Gastrocnemius medialis (tissue), 4 donors: ENCODE measurements around the gene SHC2. TPM values are rescaled to one million over a fixed set of nuclear protein-coding genes. Genes with fewer than 3 reads are reported as not detected.

Experiments
- ATAC-seq, 2 donors: fragments of 150-250 bp; one replicate each; pipeline ENCODE4 v1.9.1; 2016
- DNase-seq, 2 donors: peaks; one replicate each; pipeline ENCODE4 v3.0.0-alpha.2; 2019
- H3K27ac ChIP-seq, 4 donors: fragments of 200-600 bp; sonication (generic); 1 replicate in 1 of 4; 2 replicates in 3 of 4; pipeline ENCODE4 v1.5.1; 2016 to 2018; ENCODE audit warnings: mild to moderate bottlenecking in 2 of 4, moderate library complexity in 1 of 4
- H3K27me3 ChIP-seq, 3 donors: fragments of 200-600 bp; sonication (generic) in 2 of 3; 1 replicate in 1 of 3; 2 replicates in 2 of 3; pipeline versions ENCODE4 v1.5.1 to v1.6.0; 2016 to 2019; ENCODE audit warnings: mild to moderate bottlenecking in 1 of 3, moderate library complexity in 1 of 3
- H3K36me3 ChIP-seq, 2 donors: fragments of 200-600 bp; sonication (generic) in 1 of 2; one replicate each; pipeline ENCODE4 v1.5.1; 2017 to 2018
- H3K4me1 ChIP-seq, 2 donors: fragments of 200-600 bp; sonication (generic) in 1 of 2; one replicate each; pipeline ENCODE4 v1.5.1; 2016 to 2017; ENCODE audit warnings: mild to moderate bottlenecking in 2 of 2
- H3K4me3 ChIP-seq, 4 donors: fragments of 200-600 bp; sonication (generic) in 3 of 4; 1 replicate in 1 of 4; 2 replicates in 3 of 4; pipeline ENCODE4 v1.5.1; 2016 to 2019; ENCODE audit warnings: mild to moderate bottlenecking in 2 of 4
- H3K9me3 ChIP-seq, 3 donors: fragments of 200-600 bp; sonication (generic) in 2 of 3; 1 replicate in 1 of 3; 2 replicates in 2 of 3; pipeline ENCODE4 v1.5.1; 2016 to 2019
- POLR2A ChIP-seq, 2 donors: fragments of 450-650 bp; IDR thresholded peaks; one replicate each; pipeline ENCODE4 v1.6.1; 2017; ENCODE audit warnings: antibody characterized with exemption in 2 of 2, mild to moderate bottlenecking in 2 of 2, moderate library complexity in 2 of 2
- in situ Hi-C, 4 donors: fragments of 200-750 bp; cut with MboI; loops; one replicate each; pipeline versions ENCODE4 v1.15.0 to v1.8.0; 2017; ENCODE audit warnings: low sequenced_read_pairs in 4 of 4
- intact Hi-C: fragments of 100-400 bp; cut with DNase I; formaldehyde crosslinking; loops from one replicate; pipeline ENCODE4 v1.15.1; 2023; ENCODE audit warnings: low total_unique reads
- total RNA-seq, 4 donors: library from RNA; depleted of rRNA; stranded (reverse); fragments of >200 nt; gene quantifications; one replicate each; pipeline versions ENCODE4 v1.1.0 to v1.2.3, GENCODE V29; 2016
- TF ChIP-seq, protein P1 (sequence below), 5 experiments: fragments of 450-650 bp in 3 of 5; fragments of 200-600 bp in 2 of 5; sonication (generic) in 2 of 5; IDR thresholded peaks in 4 of 5; conservative IDR thresholded peaks in 1 of 5; 1 replicate in 4 of 5; 2 replicates in 1 of 5; pipeline ENCODE4 v1.5.1; 2016 to 2019; ENCODE audit warnings: antibody characterized with exemption in 5 of 5, mild to moderate bottlenecking in 3 of 5, moderate library complexity in 3 of 5

SHC2 gene
- total RNA-seq, 4 donors from 2014 or later, result 2.1 to 6.2 (median 4.5) TPM

DNA sequence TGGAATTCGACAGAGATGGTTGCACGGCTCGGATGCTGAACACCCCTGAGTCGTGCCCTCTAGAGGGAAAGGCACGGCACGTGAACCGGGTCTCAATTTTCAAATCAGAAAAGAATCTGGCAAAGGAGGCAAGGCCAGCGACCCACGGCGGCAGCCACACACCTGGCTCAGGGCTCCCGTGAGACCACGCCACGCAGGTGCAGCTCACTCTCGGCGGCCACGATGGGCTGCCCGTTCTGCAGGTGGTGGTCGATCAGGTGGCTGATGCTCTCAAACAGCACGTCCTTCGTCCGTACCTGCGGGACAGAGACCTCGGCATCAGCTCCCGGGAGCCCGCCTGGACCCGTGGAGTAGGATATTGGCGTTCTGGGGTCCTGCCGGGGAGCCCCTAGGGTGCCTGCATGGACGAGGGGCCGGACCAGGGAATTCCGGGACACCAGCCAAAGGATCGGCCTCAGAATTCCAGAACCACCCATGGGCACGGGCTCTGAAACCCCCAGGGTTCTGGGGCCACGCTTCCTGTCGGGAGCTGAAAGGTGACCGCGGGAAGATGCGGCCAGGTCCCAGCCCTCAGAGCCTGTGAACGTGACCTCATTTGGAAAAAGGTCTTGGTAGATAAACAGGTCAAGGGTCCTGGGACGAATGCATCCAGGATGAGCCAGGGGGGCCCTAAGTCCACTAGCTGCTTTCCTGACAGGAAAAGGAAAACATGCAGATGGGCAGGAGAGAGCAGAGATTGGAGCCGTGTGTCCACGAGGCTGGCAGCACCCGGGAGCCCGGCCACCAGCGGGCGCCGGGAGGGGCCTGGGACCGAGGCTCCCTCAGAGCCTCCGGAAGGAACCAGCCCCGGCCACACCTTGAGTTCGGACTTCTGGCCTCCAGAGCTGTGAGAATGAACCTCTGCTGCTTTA, 41.8 kb downstream of the SHC2 start:
- ATAC-seq (peak in 1 of 2 donors; percentile 14), DNase-seq (no peak)
- Histone ChIP-seq H3K36me3 (no peaks in the 10 kb centered on the region), H3K27ac (no peak overlapping the region), H3K4me1 (peaks cover 0 to 3% of the 10 kb centered on the region in 2 donors), H3K27me3 (peaks cover 0 to 3% (median 0%) of the 10 kb centered on the region in 3 donors), H3K9me3 (no peaks in the 10 kb centered on the region), H3K4me3 (no peak overlapping the region)
- in situ Hi-C loops, result no loop called here
- no peak for TF ChIP-seq POLR2A (IDR thresholded peaks at IDR 0.05)
- TF ChIP-seq, protein P1, sequence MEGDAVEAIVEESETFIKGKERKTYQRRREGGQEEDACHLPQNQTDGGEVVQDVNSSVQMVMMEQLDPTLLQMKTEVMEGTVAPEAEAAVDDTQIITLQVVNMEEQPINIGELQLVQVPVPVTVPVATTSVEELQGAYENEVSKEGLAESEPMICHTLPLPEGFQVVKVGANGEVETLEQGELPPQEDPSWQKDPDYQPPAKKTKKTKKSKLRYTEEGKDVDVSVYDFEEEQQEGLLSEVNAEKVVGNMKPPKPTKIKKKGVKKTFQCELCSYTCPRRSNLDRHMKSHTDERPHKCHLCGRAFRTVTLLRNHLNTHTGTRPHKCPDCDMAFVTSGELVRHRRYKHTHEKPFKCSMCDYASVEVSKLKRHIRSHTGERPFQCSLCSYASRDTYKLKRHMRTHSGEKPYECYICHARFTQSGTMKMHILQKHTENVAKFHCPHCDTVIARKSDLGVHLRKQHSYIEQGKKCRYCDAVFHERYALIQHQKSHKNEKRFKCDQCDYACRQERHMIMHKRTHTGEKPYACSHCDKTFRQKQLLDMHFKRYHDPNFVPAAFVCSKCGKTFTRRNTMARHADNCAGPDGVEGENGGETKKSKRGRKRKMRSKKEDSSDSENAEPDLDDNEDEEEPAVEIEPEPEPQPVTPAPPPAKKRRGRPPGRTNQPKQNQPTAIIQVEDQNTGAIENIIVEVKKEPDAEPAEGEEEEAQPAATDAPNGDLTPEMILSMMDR (IDR thresholded peaks at IDR 0.05 in 4 of 5, conservative IDR thresholded peaks at IDR 0.05 in 1 of 5), result no peak
- intact Hi-C loops, result no loop called here

DNA sequence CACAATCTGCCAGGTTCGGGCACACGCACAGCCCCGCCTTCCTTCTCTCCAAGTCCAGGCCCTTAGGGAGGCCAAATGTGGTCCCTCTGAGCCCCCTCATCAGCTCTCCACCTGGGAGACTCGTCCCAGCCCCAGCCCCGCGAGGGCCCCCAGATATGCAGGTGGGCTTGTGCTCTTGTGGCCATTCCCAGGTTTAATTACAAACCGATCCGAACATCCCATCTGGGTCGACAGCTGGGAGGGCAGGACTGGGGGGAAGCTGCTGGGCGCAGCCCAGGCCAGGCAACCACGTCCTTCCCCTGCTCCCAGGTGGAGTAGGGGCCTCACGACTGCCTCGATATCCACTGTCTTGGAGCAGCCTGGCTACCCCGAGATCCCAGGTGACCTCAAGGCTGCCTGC, 44.4 kb downstream of the SHC2 start:
- in situ Hi-C loops (no loop called here), intact Hi-C loops (no loop called here)
- TF ChIP-seq POLR2A (IDR thresholded peaks at IDR 0.05), result no peak
- TF ChIP-seq, protein P1 (IDR thresholded peaks at IDR 0.05 in 4 of 5, conservative IDR thresholded peaks at IDR 0.05 in 1 of 5), result no peak
- no peak overlapping the region for H3K27ac ChIP-seq
- H3K4me3 ChIP-seq, result no peak overlapping the region
- H3K27me3 ChIP-seq, result peaks cover 0 to 13% (median 5%) of the 10 kb centered on the region in 3 donors
- ATAC-seq, result no peak
- no peaks in the 10 kb centered on the region for H3K36me3 ChIP-seq
- no peak for DNase-seq
- H3K9me3 ChIP-seq, result no peaks in the 10 kb centered on the region
- H3K4me1 ChIP-seq, result peaks cover 0 to 3% of the 10 kb centered on the region in 2 donors

DNA sequence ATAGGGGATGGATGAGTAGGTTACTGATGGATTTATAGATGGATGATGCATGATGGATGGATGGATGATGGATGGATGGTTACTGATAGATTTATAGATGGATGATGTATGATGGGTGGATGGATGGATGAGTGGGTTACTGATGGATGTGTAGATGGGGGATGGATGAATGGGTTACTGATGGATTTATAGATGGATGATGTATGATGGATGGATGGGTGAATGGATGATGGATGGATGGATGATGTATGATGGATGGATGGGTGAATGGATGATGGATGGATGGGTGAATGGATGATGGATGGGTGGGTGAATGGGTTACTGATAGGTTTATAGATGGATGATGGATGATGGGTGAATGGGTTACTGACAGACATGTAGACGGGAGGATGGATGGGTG, 45.5 kb downstream of the SHC2 start:
- in situ Hi-C loops, result no loop called here
- ATAC-seq (no peak), DNase-seq (no peak)
- TF ChIP-seq, protein P1 (IDR thresholded peaks at IDR 0.05 in 4 of 5, conservative IDR thresholded peaks at IDR 0.05 in 1 of 5), result no peak
- no peak for TF ChIP-seq POLR2A (IDR thresholded peaks at IDR 0.05)
- intact Hi-C loops, result no loop called here
- Histone ChIP-seq H3K4me1 (peaks cover 0 to 3% of the 10 kb centered on the region in 2 donors), H3K27me3 (peaks cover 2 to 16% (median 5%) of the 10 kb centered on the region in 3 donors), H3K27ac (no peak overlapping the region), H3K36me3 (no peaks in the 10 kb centered on the region), H3K9me3 (no peaks in the 10 kb centered on the region), H3K4me3 (no peak overlapping the region)

DNA sequence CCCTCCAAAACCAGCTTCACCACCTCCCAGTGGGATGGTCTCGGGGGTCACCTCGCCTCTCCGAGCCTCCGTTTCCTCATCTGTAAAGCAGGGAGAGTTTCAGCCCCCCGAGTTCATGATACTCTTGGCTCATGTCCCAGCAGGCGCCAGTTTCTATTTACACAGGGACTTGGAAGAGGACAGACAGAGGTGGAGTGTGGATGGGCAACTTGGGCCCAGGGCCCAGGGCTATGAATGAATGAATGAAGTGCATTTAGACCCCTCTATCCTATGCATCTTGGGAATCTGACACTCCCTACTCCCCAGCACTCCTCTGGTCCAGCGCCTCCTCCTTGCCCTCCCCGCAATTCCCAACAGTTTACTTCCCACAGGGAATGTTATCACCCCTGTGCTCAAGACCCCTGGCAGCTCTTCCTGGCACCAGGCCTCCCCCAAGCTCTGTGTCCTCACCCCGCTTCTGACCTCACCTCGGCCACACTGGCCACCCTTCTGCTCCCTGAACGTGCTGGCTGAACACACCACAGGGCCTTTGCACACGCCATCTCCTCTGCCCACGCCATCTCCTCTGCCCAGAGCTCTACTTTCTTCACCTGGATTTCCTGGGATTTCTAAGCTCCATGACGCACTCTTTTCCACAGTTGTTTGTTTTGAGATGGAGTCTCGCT, 46.9 kb downstream of the SHC2 start:
- H3K4me3 ChIP-seq, result no peak overlapping the region
- H3K9me3 ChIP-seq, result no peaks in the 10 kb centered on the region
- intact Hi-C loops, result no loop called here
- no peaks in the 10 kb centered on the region for H3K36me3 ChIP-seq
- DNase-seq (no peak), ATAC-seq (no peak)
- no peak overlapping the region for H3K27ac ChIP-seq
- H3K4me1 ChIP-seq, result no peaks in the 10 kb centered on the region
- peaks cover 10 to 28% (median 17%) of the 10 kb centered on the region in 3 donors for H3K27me3 ChIP-seq
- in situ Hi-C loops, result no loop called here
- TF ChIP-seq POLR2A (IDR thresholded peaks at IDR 0.05), result no peak
- TF ChIP-seq, protein P1 (IDR thresholded peaks at IDR 0.05 in 4 of 5, conservative IDR thresholded peaks at IDR 0.05 in 1 of 5), result no peak
